Body of pancreas (tissue), 4 donors: ENCODE measurements around the gene IDUA.

ENCODE experiments used
- CTCF ChIP-seq, 7 experiments: fragments of 450-650 bp in 4 of 7; fragments of 200-600 bp in 3 of 7; sonication (generic) in 3 of 7; IDR thresholded peaks; one replicate each; pipeline ENCODE4 v1.5.1; 2016 to 2019; ENCODE audit warnings: antibody characterized with exemption in 7 of 7
- POLR2A ChIP-seq, 3 donors: fragments of 450-650 bp; IDR thresholded peaks; one replicate each; pipeline ENCODE4 v1.6.1; 2016; ENCODE audit warnings: antibody characterized with exemption in 3 of 3, mild to moderate bottlenecking in 2 of 3

DNA sequence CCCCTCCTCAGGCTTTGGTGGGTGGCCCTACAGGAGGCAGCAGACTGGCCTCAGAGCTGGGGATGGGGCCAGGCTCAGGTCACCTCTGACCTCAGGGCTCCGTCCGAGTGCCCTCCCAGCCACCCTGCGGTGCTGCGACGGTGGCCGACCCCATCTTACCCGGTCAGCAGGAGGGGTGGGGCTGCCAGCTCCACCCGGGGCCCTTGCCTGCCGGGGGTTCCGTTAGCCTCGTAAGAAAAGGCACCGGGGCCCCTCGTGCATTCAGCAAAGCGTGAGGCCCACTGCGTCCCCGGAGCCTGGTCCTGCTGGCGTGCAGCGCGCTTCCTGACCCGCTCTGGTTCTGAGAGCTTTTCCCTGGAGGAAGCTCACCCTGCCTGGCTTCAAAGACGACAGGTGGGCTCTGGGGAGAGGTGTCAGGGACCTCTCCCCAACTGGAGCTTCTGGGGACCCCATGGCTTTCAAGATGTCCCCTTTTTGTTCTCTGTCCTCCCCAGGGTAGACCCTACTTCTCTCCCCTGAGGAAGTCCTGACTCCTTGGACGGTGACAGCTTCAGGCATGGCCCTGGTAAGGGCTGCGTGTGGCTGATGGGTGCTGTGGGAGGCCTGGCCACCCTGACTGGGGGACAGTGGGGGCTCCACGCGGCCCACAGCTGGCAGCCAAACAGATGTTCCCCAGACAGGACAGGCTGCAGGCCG lies 40.5 kb downstream of the IDUA start:
- TF ChIP-seq POLR2A (IDR thresholded peaks at IDR 0.05) (no peak), CTCF (IDR thresholded peaks at IDR 0.05) (no peak)
